Adrenal gland (tissue), 5 donors: ENCODE measurements around the gene ETV6.

Experiments used
- POLR2A ChIP-seq, 2 donors: fragments of 450-650 bp; IDR thresholded peaks; one replicate each; pipeline ENCODE4 v1.6.1; 2017; ENCODE audit warnings: antibody characterized with exemption in 2 of 2, mild to moderate bottlenecking in 2 of 2, moderate library complexity in 1 of 2
- TF ChIP-seq, protein P1 (sequence below), 6 experiments: fragments of 450-650 bp in 4 of 6; fragments of 200-600 bp in 2 of 6; sonication (generic) in 1 of 6; IDR thresholded peaks; 1 replicate in 5 of 6; 2 replicates in 1 of 6; pipeline versions ENCODE4 v1.5.1 to v1.8.0; 2016 to 2021; ENCODE audit warnings: antibody characterized with exemption in 6 of 6, mild to moderate bottlenecking in 2 of 6, moderate library complexity in 1 of 6
- donor health status: DM: no; HTN: no; CAD: no.

GRCh38 chr12:11836282-11837151 is 187.0 kb downstream of the ETV6 start:
- TF ChIP-seq, protein P1, sequence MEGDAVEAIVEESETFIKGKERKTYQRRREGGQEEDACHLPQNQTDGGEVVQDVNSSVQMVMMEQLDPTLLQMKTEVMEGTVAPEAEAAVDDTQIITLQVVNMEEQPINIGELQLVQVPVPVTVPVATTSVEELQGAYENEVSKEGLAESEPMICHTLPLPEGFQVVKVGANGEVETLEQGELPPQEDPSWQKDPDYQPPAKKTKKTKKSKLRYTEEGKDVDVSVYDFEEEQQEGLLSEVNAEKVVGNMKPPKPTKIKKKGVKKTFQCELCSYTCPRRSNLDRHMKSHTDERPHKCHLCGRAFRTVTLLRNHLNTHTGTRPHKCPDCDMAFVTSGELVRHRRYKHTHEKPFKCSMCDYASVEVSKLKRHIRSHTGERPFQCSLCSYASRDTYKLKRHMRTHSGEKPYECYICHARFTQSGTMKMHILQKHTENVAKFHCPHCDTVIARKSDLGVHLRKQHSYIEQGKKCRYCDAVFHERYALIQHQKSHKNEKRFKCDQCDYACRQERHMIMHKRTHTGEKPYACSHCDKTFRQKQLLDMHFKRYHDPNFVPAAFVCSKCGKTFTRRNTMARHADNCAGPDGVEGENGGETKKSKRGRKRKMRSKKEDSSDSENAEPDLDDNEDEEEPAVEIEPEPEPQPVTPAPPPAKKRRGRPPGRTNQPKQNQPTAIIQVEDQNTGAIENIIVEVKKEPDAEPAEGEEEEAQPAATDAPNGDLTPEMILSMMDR (IDR thresholded peaks at IDR 0.05): no peak
- TF ChIP-seq POLR2A (IDR thresholded peaks at IDR 0.05): no peak
